H1 (cell line): ENCODE results near the gene SOX30. TPM values are rescaled to one million over a fixed set of nuclear protein-coding genes. Genes with fewer than 3 reads are reported as not detected.

Experiments
- BCL11A ChIP-seq, 2 experiments: IDR thresholded peaks; one replicate each; pipeline ENCODE4 v1.6.1; 2011; ENCODE audit warnings: low read depth in 2 of 2, low read length in 2 of 2, mild to moderate bottlenecking in 2 of 2
- BRCA1 ChIP-seq: IDR thresholded peaks from 2 replicates; pipeline ENCODE4 v1.6.1; 2012; ENCODE audit warnings: low read depth, low read length, improper control_type of control experiment
- CBX5 ChIP-seq: fragments of 300-800, 300-1000 bp; sonication (generic); IDR thresholded peaks from 2 replicates; pipeline ENCODE4 v1.7.1; 2016; ENCODE audit warnings: antibody characterized with exemption, low read length, low read depth
- CBX8 ChIP-seq: fragments of 300-800, 300-1000 bp; sonication (generic); IDR thresholded peaks from 2 replicates; pipeline ENCODE4 v1.7.1; 2016; ENCODE audit warnings: low read depth, low read length, borderline replicate concordance
- CEBPB ChIP-seq: IDR thresholded peaks from 2 replicates; pipeline ENCODE4 v1.6.1; 2012; ENCODE audit warnings: low read depth, low read length
- CHD2 ChIP-seq: IDR thresholded peaks from 2 replicates; pipeline ENCODE4 v1.6.1; 2012; ENCODE audit warnings: low read length, improper control_type of control experiment
- EZH2 ChIP-seq: fragments of 200-600 bp; sonication (generic); IDR thresholded peaks from 2 replicates; pipeline ENCODE4 v1.7.1; 2012; ENCODE audit warnings: low read depth, mild to moderate bottlenecking, moderate library complexity, low read length, inconsistent platforms; ENCODE audit not compliant: severe bottlenecking
- GABPA ChIP-seq: IDR thresholded peaks from 2 replicates; pipeline ENCODE4 v1.6.1; 2011; ENCODE audit warnings: mild to moderate bottlenecking, low read length, moderate library complexity, borderline replicate concordance; ENCODE audit not compliant: insufficient read depth
- GTF2F1 ChIP-seq: IDR thresholded peaks from 2 replicates; pipeline ENCODE4 v1.6.1; 2012; ENCODE audit warnings: low read depth, low read length, improper control_type of control experiment, borderline replicate concordance
- HDAC2 ChIP-seq, 2 experiments: fragments of 300-600 bp in 1 of 2; sonication (generic) in 1 of 2; IDR thresholded peaks; 2 replicates each; pipeline ENCODE4 v1.6.1; 2011 to 2012; ENCODE audit warnings: low read depth in 2 of 2, low read length in 2 of 2, mild to moderate bottlenecking in 2 of 2, moderate library complexity in 2 of 2, borderline replicate concordance in 1 of 2, inconsistent platforms in 1 of 2
- KDM1A ChIP-seq: fragments of 200-600, 300-600 bp; sonication (generic); IDR thresholded peaks from 2 replicates; pipeline ENCODE4 v1.7.1; 2016; ENCODE audit warnings: mild to moderate bottlenecking, low read length, borderline replicate concordance
- KDM5A ChIP-seq: fragments of 200-600 bp; IDR thresholded peaks from 2 replicates; pipeline ENCODE4 v1.7.1; 2012; ENCODE audit warnings: mild to moderate bottlenecking, low read length, inconsistent platforms, mixed read lengths
- POLR2A ChIP-seq, 2 experiments: IDR thresholded peaks; 1 replicate in 1 of 2; 2 replicates in 1 of 2; pipeline ENCODE4 v1.6.1; 2011; ENCODE audit warnings: low read depth in 2 of 2, low read length in 2 of 2, mild to moderate bottlenecking in 2 of 2; ENCODE audit errors: control extremely low read depth in 1 of 2
- RNF2 ChIP-seq: fragments of 200-900, 300-1000 bp; sonication (generic); IDR thresholded peaks from 2 replicates; pipeline ENCODE4 v1.7.1; 2016; ENCODE audit warnings: borderline replicate concordance, low read depth, mild to moderate bottlenecking, antibody characterized with exemption, low read length; ENCODE audit not compliant: poor library complexity, severe bottlenecking; ENCODE audit errors: missing control alignments
- RXRA ChIP-seq: IDR thresholded peaks from 2 replicates; pipeline ENCODE4 v1.6.1; 2011; ENCODE audit warnings: low read depth, mild to moderate bottlenecking, low read length, moderate library complexity; ENCODE audit not compliant: insufficient read depth
- SAP30 ChIP-seq: fragments of 300-600 bp; sonication (generic); IDR thresholded peaks from 2 replicates; pipeline ENCODE4 v1.7.1; 2012; ENCODE audit warnings: low read length, moderate library complexity, mild to moderate bottlenecking, inconsistent platforms; ENCODE audit not compliant: insufficient read depth, insufficient replicate concordance
- SIN3A ChIP-seq, 2 experiments: IDR thresholded peaks in 1 of 2; conservative IDR thresholded peaks in 1 of 2; 2 replicates each; pipeline ENCODE4 v1.6.1; 2011 to 2012; ENCODE audit warnings: low read length in 2 of 2, improper control_type of control experiment in 1 of 2, low read depth in 1 of 2, mild to moderate bottlenecking in 1 of 2
- SP1 ChIP-seq: IDR thresholded peaks from 2 replicates; pipeline ENCODE4 v1.6.1; 2011; ENCODE audit warnings: low read depth, low read length
- SP4 ChIP-seq: IDR thresholded peaks from 2 replicates; pipeline ENCODE4 v1.6.1; 2012; ENCODE audit warnings: low read length, inconsistent platforms
- SUZ12 ChIP-seq: fragments of 200-600 bp; sonication (generic); IDR thresholded peaks from 2 replicates; pipeline ENCODE4 v1.6.1; 2012; ENCODE audit warnings: mild to moderate bottlenecking, inconsistent platforms, low read length, moderate library complexity, mixed read lengths
- polyA plus RNA-seq, 7 experiments: library from polyadenylated mRNA; depleted of rRNA in 3 of 7; stranded (reverse) in 5 of 7; unstranded in 2 of 7; fragments of >200 nt in 5 of 7; fragments of 200-250 nt in 2 of 7; gene quantifications; 1 replicate in 5 of 7; 2 replicates in 1 of 7; 4 replicates in 1 of 7; pipeline versions ENCODE4 v1.2.1 to v1.2.3, GENCODE V29; 2011 to 2013; ENCODE audit warnings: missing spikeins in 2 of 7, mixed read lengths in 2 of 7
- total RNA-seq: library from RNA; stranded (reverse); fragmentation: NEBNext Ultra II Directional; extraction: Animal tissue kit (Norgen Biotek cat#: 25700); gene quantifications from 2 replicates; pipeline ENCODE4 v1.2.1, GENCODE V29; 2021
- TF ChIP-seq, protein P1 (sequence below): IDR thresholded peaks from 2 replicates; pipeline ENCODE4 v1.6.1; 2012; ENCODE audit warnings: inconsistent platforms

The SOX30 gene
- total and polyA plus RNA-seq, 2 of the 8 experiments (the other 6 are each of a cell fraction or from before 2014, with no cell fraction given), result 0.35 TPM; not detected in 1

DNA sequence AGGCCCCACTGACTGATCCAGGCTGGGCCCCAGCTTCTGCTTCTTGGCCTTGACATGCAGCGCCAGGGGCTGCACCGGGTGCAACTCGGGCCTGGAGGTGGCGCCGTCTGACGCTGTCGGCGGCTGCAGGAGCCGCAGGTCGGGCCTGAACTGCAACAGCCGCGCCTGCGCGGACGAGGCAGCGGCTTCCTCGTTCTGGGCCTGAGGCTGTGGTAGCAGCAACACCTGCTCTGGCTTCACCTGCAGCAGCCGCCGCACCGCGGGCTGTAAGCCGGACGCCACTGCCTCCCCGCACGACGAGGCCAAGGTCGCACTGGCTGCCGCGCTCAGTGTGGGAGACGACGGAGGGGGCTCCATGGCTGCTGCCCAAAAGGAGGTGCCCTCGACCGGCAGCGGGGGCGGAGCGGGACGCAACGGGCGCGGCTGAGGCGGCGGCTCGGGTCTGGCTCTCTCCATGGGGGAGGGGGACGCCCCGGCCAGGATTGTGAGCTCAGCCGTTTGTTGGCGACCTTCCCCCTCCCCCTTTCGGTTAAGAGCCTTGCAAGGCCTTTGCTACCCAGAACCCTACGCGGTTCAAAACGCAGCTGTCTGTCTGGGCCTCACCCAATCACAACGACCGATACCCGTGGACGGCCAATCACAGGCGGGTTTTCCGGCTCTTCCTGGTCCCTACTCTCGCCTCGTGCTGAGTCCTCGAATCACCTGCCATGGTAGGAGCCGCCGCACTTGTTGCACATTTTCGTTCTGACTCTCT lies 438 bp downstream of the SOX30 start (continued):
- TF ChIP-seq CBX5, result no peak
- TF ChIP-seq BCL11A (IDR thresholded peaks at IDR 0.05; ENCODE audit: low read depth in 2 of 2, low read length in 2 of 2), result no peak
- TF ChIP-seq KDM5A, result no peak
- TF ChIP-seq HDAC2 (IDR thresholded peaks at IDR 0.05; ENCODE audit: borderline replicate concordance in 1 of 2, low read depth in 2 of 2, low read length in 2 of 2), result peak in 1 of 2 experiments; percentile 55; a peak in 1 of 4 replicates
- TF ChIP-seq EZH2, result no peak
- TF ChIP-seq SUZ12, result no peak
- no peak for TF ChIP-seq CHD2
- TF ChIP-seq, protein P1, sequence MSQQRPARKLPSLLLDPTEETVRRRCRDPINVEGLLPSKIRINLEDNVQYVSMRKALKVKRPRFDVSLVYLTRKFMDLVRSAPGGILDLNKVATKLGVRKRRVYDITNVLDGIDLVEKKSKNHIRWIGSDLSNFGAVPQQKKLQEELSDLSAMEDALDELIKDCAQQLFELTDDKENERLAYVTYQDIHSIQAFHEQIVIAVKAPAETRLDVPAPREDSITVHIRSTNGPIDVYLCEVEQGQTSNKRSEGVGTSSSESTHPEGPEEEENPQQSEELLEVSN, result peak; percentile 94
- TF ChIP-seq SIN3A (conservative IDR thresholded peaks at IDR 0.05 in 1 of 2, IDR thresholded peaks at IDR 0.05 in 1 of 2; ENCODE audit: low read depth in 1 of 2, low read length in 2 of 2), result no peak
- no peak for TF ChIP-seq SP4
- TF ChIP-seq KDM1A, result peak; percentile 74; the same call in 1 of the 2 replicates
- TF ChIP-seq CEBPB, result no peak
- TF ChIP-seq POLR2A (IDR thresholded peaks at IDR 0.05; ENCODE audit: control extremely low read depth in 1 of 2, low read depth in 2 of 2, low read length in 2 of 2), result no peak
- TF ChIP-seq GTF2F1, result no peak
- no peak for TF ChIP-seq SP1
- TF ChIP-seq GABPA, result no peak
- no peak for TF ChIP-seq SAP30
- no peak for TF ChIP-seq RNF2
- no peak for TF ChIP-seq BRCA1
- TF ChIP-seq RXRA, result no peak
- no peak for TF ChIP-seq CBX8
